22Rv1 (cell line): ENCODE results near the gene TEKT5.

Source experiments
- H3K27ac ChIP-seq: fragments of 450-650 bp; 2 replicates; pipeline ENCODE4 v1.5.1; 2017
- ZFX ChIP-seq: fragments of 450-650 bp; IDR thresholded peaks from 2 replicates; pipeline ENCODE4 v1.6.1; 2017; ENCODE audit warnings: antibody characterized with exemption, borderline replicate concordance
- TF ChIP-seq, protein P1 (sequence below): fragments of 450-650 bp; IDR thresholded peaks from 2 replicates; pipeline ENCODE4 v1.5.1; 2017; ENCODE audit warnings: mild to moderate bottlenecking

Gene TEKT5

DNA sequence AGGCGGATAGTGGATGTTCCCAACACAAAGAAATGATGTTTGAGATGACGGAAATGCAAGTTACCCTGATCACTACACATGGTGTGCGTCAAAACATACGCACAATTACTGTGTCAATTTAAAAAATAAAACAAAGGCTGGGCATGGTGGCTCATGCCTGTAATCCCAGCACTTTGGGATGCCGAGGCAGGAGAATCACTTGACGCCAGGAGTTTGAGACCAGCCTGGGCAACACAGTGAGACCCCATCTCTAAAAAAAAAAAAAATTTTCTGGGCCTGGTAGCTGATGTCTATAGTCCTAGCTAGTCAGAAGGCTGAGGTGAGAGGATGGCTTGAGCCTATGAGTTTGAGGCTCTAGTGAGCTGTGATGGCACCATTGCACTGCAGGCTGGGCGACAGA, 51.8 kb downstream of the TEKT5 start:
- H3K27ac ChIP-seq = no peak overlapping the region
- TF ChIP-seq, protein P1, sequence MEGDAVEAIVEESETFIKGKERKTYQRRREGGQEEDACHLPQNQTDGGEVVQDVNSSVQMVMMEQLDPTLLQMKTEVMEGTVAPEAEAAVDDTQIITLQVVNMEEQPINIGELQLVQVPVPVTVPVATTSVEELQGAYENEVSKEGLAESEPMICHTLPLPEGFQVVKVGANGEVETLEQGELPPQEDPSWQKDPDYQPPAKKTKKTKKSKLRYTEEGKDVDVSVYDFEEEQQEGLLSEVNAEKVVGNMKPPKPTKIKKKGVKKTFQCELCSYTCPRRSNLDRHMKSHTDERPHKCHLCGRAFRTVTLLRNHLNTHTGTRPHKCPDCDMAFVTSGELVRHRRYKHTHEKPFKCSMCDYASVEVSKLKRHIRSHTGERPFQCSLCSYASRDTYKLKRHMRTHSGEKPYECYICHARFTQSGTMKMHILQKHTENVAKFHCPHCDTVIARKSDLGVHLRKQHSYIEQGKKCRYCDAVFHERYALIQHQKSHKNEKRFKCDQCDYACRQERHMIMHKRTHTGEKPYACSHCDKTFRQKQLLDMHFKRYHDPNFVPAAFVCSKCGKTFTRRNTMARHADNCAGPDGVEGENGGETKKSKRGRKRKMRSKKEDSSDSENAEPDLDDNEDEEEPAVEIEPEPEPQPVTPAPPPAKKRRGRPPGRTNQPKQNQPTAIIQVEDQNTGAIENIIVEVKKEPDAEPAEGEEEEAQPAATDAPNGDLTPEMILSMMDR = no peak
- TF ChIP-seq ZFX = no peak

DNA sequence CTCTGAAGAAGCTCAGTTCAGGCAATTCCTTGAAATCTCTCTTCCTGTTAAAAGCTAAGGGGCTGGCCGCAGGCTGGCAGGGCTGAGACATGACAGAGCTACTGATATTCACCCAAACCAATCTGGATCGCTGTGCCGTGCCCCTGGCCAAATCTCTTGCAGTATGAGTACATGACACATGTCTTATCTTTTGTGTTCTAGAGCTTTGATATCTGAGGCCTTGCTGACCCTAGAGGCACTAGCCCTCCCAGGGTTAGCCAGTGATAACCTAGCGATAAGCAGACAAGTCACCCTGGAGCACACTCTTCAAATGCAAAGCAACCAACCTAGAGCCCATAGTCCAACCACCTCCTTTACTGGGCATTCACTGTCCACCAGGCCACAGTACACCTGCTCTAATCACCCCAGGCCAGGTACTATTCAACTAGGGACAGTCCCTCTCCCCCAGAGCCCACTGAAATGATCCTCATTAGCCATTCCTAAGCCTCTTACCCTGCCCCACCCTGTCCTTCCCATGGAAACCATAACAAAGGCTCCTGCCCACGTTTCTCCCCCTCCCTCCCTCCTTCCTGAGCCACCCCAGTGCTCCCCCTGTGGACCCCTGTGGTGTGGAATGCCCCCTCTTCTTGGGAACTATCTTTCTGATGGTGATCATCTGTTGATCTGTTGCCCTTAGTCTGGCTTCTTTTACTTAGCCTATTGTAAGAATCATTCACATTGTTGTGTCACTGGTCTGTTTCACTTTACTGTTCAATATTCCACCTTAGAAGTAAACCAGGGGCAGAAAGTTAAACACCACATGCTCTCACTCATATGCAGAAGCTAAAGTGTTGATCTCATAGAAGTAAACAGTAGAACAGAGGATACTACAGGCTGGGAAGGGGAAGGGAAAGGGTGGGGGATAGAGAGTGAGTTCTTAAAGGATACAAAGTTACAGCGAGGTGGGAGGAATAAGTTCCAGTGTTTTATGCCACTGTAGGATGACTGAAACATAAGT, 52.5 kb downstream of the TEKT5 start:
- TF ChIP-seq, protein P1 = no peak
- TF ChIP-seq ZFX = no peak
- no peak overlapping the region for H3K27ac ChIP-seq

DNA sequence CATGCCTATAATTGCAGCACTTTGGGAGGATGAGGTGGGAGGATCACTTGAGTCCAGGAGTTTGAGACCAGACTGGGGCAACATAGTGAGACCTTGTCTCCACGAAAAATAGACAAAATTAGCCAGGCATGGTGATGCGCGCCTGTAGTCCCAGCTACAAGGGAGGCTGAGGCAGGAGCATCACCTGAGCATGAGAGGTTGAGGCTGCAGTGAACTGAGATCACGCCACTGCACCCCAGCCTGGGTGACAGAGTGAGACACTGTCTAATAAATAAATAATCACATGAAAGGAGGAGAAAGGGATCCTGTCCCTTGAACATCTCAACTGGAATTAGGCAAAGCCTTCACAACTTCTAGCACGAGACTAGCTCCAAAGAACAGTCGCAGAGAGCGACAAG, 53.2 kb downstream of the TEKT5 start:
- TF ChIP-seq, protein P1 = no peak
- no peak overlapping the region for H3K27ac ChIP-seq

DNA sequence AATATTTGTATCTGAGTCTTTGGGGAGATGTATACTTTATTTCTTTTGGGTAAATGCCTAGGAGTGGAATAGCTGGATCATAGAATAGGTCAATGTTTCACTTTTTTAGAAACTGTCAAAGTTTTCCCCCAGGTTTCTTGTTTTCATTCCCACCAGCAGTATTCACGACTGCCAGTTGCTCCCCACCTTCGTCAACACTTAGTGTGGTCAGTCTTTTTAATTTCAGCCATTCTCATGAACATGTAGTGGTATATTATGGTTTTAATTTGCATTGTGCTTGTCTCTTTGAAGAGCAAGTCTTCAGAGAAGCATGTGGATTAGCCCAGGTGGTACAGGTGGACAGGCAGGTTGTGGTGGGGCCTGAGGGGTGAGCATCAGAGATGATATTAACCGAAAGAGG, 53.8 kb downstream of the TEKT5 start:
- H3K27ac ChIP-seq = no peak overlapping the region
- TF ChIP-seq ZFX = no peak
- TF ChIP-seq, protein P1 = no peak

DNA sequence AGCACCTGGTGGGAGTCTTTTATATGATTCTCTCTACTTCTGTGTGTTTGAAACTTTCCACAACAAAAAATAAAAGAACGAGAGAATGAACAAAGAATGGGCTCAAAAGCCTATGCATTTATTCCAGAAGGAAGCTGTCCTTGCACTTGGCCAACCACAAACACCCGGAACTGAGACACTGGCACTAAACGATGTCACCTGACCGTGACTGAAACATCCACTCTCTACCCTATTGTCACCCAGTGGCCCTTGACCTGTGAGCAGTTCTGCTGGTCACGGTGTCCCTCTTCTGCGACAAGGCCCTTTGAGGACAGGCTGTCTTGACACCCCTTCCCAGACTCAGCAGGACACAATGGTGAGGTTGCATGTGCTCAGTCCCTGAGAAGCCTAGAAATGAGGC, 56.6 kb downstream of the TEKT5 start:
- TF ChIP-seq, protein P1 = no peak
- TF ChIP-seq ZFX = no peak
- no peak overlapping the region for H3K27ac ChIP-seq

DNA sequence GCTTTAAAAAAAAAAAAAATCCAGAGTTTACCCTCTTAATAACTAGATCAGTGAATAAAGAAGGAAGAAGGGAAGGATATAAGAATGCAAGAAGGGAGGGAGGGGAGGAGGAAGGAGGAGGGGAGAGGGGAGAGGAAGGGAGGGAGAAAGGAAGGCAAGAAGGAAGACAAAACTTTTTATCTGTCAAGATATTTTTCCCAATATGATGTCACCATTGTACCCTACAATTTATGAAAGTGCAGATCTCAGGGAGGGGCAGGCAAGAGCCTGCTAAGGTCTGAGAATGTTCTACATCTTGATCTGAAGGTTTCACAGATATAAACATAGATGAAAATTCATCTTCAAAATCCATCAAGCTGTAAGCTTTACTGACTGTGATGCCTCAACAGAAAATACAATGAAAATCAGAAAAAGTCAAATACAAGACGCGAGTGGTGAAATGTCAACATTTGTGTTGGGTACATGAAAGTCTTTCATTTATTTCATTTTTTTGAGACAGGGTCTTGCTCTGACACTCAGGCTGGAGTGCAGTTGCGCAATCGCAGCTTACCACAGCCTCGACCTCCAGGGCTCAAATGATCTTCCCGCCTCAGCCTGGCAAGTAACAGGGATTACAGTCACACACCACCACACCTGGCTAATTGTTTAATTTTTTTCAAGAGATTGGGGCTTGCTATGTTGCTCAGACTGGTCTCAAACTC, 57.2 kb downstream of the TEKT5 start:
- TF ChIP-seq, protein P1 = no peak
- no peak overlapping the region for H3K27ac ChIP-seq
